B cell (primary cell): ENCODE results near the gene RAI1. TPM values are rescaled to one million over a fixed set of nuclear protein-coding genes. Genes with fewer than 3 reads are reported as not detected.

Source experiments
- ATAC-seq: fragments of 200-7000 bp; cut with Tn5 transposase; one replicate; pipeline ENCODE4 v1.10.0; 2021; ENCODE audit warnings: low read depth, mild to moderate bottlenecking, moderate number of reproducible peaks, moderate library complexity
- CTCF ChIA-PET: fragments of 350-600 bp; sonication (Branson Sonifier 250); formaldehyde crosslinking; loops from one replicate; lab custom pipeline; 2021; ENCODE audit warnings: antibody characterized with exemption, inconsistent platforms; lab: Charles Lee
- POLR2A ChIA-PET: fragments of 350-600 bp; sonication (Branson Sonifier 250); formaldehyde crosslinking; loops from one replicate; lab custom pipeline; 2021; ENCODE audit warnings: antibody characterized with exemption; lab: Charles Lee
- DNase-seq: peaks from one replicate; pipeline ENCODE4 v3.0.0; 2013
- H2AFZ ChIP-seq: 2 replicates; pipeline ENCODE4 v1.6.1; 2012; ENCODE audit warnings: mild to moderate bottlenecking, low read depth, low read length; ENCODE audit not compliant: insufficient read depth, poor library complexity, severe bottlenecking
- H3K27ac ChIP-seq, 2 donors: 1 replicate in 1 of 2; 2 replicates in 1 of 2; pipeline ENCODE4 v1.5.1; 2012 to 2013; ENCODE audit warnings: low read length in 2 of 2, mild to moderate bottlenecking in 2 of 2, moderate library complexity in 1 of 2
- H3K27me3 ChIP-seq, 4 experiments: fragments of 200-600 bp in 1 of 4; sonication (generic) in 1 of 4; replicated peaks in 1 of 4; 1 replicate in 2 of 4; 2 replicates in 2 of 4; pipeline versions ENCODE4 v1.6.1 to v1.7.0; 2013 to 2016; ENCODE audit warnings: low read length in 3 of 4, mild to moderate bottlenecking in 2 of 4, mixed read lengths in 1 of 4, moderate library complexity in 1 of 4; ENCODE audit not compliant: insufficient read depth in 4 of 4, control insufficient read depth in 3 of 4; ENCODE audit errors: control extremely low read depth in 1 of 4
- H3K36me3 ChIP-seq, 2 experiments: replicated peaks in 1 of 2; 1 replicate in 1 of 2; 2 replicates in 1 of 2; pipeline versions ENCODE4 v1.6.1 to v1.7.1; 2013; ENCODE audit warnings: low read length in 1 of 2; ENCODE audit not compliant: insufficient read depth in 2 of 2, control insufficient read depth in 1 of 2; ENCODE audit errors: control extremely low read depth in 1 of 2, extremely low read depth in 1 of 2
- H3K4me1 ChIP-seq, 2 donors: fragments of 200-600 bp in 1 of 2; sonication (generic) in 1 of 2; 1 replicate in 1 of 2; 2 replicates in 1 of 2; pipeline versions ENCODE4 v1.5.1 to v1.6.1; 2013 to 2017; ENCODE audit warnings: low read length in 2 of 2; ENCODE audit not compliant: control insufficient read depth in 2 of 2, insufficient read depth in 2 of 2
- H3K4me2 ChIP-seq: replicated peaks from 2 replicates; pipeline ENCODE3; 2012; ENCODE audit warnings: mild to moderate bottlenecking, low read depth, low read length; ENCODE audit not compliant: poor library complexity, severe bottlenecking
- H3K4me3 ChIP-seq, 5 experiments: fragments of 200-600 bp in 1 of 5; sonication (generic) in 1 of 5; 1 replicate in 3 of 5; 2 replicates in 2 of 5; pipeline versions ENCODE4 v1.5.1 to v1.7.0; 2011 to 2016; ENCODE audit warnings: low read length in 4 of 5, mild to moderate bottlenecking in 4 of 5, low read depth in 2 of 5, control low read depth in 1 of 5, moderate library complexity in 1 of 5; ENCODE audit not compliant: insufficient read depth in 1 of 5; ENCODE audit errors: control extremely low read depth in 1 of 5, extremely low read depth in 1 of 5
- H3K79me2 ChIP-seq: fragments of 200-600 bp; sonication (generic); one replicate; pipeline ENCODE4 v1.6.0; 2016; ENCODE audit warnings: low read length; ENCODE audit not compliant: control insufficient read depth, insufficient read depth
- H3K9ac ChIP-seq: fragments of 200-600 bp; sonication (generic); 2 replicates; pipeline ENCODE4 v1.6.1; 2017; ENCODE audit warnings: mild to moderate bottlenecking, low read length, moderate library complexity
- H3K9me3 ChIP-seq, 3 donors: one replicate each; pipeline versions ENCODE4 v1.6.1 to v1.7.1; 2013; ENCODE audit warnings: low read length in 2 of 3; ENCODE audit not compliant: control insufficient read depth in 2 of 3, insufficient read depth in 1 of 3; ENCODE audit errors: control extremely low read depth in 1 of 3
- H4K20me1 ChIP-seq: 2 replicates; pipeline ENCODE4 v1.6.0; 2012; ENCODE audit warnings: mild to moderate bottlenecking, low read length; ENCODE audit not compliant: insufficient read depth, control insufficient read depth, poor library complexity, severe bottlenecking
- H3K27ac Mint-ChIP-seq: one replicate; pipeline ENCODE4 v1.8.0; 2021; ENCODE audit warnings: mixed read lengths
- H3K27me3 Mint-ChIP-seq: one replicate; pipeline ENCODE4 v1.8.0; 2021; ENCODE audit warnings: mixed read lengths
- H3K4me1 Mint-ChIP-seq: one replicate; pipeline ENCODE4 v1.8.0; 2021; ENCODE audit warnings: mixed read lengths
- H3K4me3 Mint-ChIP-seq: one replicate; pipeline ENCODE4 v1.8.0; 2021; ENCODE audit warnings: mixed read lengths
- H3K9me3 Mint-ChIP-seq: one replicate; pipeline ENCODE4 v1.8.0; 2022; ENCODE audit warnings: mixed read lengths; ENCODE audit not compliant: insufficient read depth
- CTCF ChIP-seq: fragments of 200-600 bp; IDR thresholded peaks from one replicate; pipeline ENCODE4 v1.8.0; 2022; ENCODE audit warnings: antibody characterized with exemption, mild to moderate bottlenecking
- EZH2 ChIP-seq: IDR thresholded peaks from 2 replicates; pipeline ENCODE4 v1.6.1; 2012; ENCODE audit warnings: borderline replicate concordance, low read depth, mild to moderate bottlenecking, moderate library complexity, low read length; ENCODE audit not compliant: insufficient read depth, poor library complexity, severe bottlenecking
- WGBS: methylation state at CpG from one replicate; pipeline ENCODE4 v1.1.5; 2013; ENCODE audit warnings: missing lambda C conversion rate; ENCODE audit not compliant: insufficient coverage; 5-methylcytosine and 5-hydroxymethylcytosine counted together
- intact Hi-C: fragments of 100-400 bp; cut with micrococcal nuclease; formaldehyde crosslinking; loops from one replicate; pipeline ENCODE4 v1.10.0; 2022
- polyA plus RNA-seq: library from polyadenylated mRNA; depleted of rRNA; stranded (reverse); fragments of >200 nt; gene quantifications from 2 replicates; pipeline ENCODE4 v1.2.3, GENCODE V29; 2012
- total RNA-seq, 2 donors: library from RNA; stranded (reverse); fragments of 120-200 nt in 1 of 2; gene quantifications; 1 replicate in 1 of 2; 2 replicates in 1 of 2; pipeline versions ENCODE4 v1.2.3 to v1.2.4, GENCODE V29; 2013 to 2022

The RAI1 gene
- total and polyA plus RNA-seq, 2 donors (not counting 1 experiment from before 2014, with no cell fraction given): 4.7 to 34.0 TPM

- WGBS: 42% methylated on average over 4 of the region's 5 CpGs
- POLR2A ChIA-PET: interaction anchor here (1.3 kb wide), 1 partner anchor 8 kb away, joined by 4 read pairs; no protein-coding TSS in a partner anchor
- DNase-seq (no peak), ATAC-seq (peak; percentile 35)
- CTCF ChIA-PET: interaction anchor here (1.0 to 2.7 kb wide), 3 partner anchors 10 to 37 kb away, joined by 3 to 19 read pairs (median 6); no protein-coding TSS in a partner anchor
- H3K36me3 ChIP-seq: no peaks in the 10 kb centered on the region
- H2AFZ ChIP-seq: no peak overlapping the region
- no peak overlapping the region for H3K9ac ChIP-seq
- H4K20me1 ChIP-seq: no peaks in the 10 kb centered on the region
- H3K27me3 ChIP-seq: no peaks in the 10 kb centered on the region
- H3K4me2 ChIP-seq: peak overlapping the region; percentile 28
- Mint-ChIP-seq H3K4me3 (no peak overlapping the region), H3K27me3 (no peaks in the 10 kb centered on the region), H3K4me1 (peaks cover 33% of the 10 kb centered on the region), H3K27ac (peak overlapping the region; percentile 15), H3K9me3 (no peaks in the 10 kb centered on the region)
- no peaks in the 10 kb centered on the region for H3K79me2 ChIP-seq
- no peaks in the 10 kb centered on the region for H3K9me3 ChIP-seq
- H3K4me3 ChIP-seq: no peak overlapping the region
- H3K27ac ChIP-seq: peak overlapping the region; percentile 30 to 37
- TF ChIP-seq CTCF: no peak
- intact Hi-C loops: no loop called here
- H3K4me1 ChIP-seq: peaks cover 24 to 31% of the 10 kb centered on the region in 2 donors
Observed at GRCh38 chr17:17849147-17849820, 168.0 kb downstream of the RAI1 start.

- intact Hi-C loops: loop anchor here (1.0 kb wide), 1 partner anchor 27 kb away; no protein-coding TSS in a partner anchor
- DNase-seq: peak; percentile 72
Observed at GRCh38 chr17:17849845-17850373, 168.7 kb downstream of the RAI1 start.

More at GRCh38 chr17:17849845-17850373, 168.7 kb downstream of the RAI1 start:
- Histone ChIP-seq H3K9me3 (no peaks in the 10 kb centered on the region), H3K9ac (no peak overlapping the region), H3K27me3 (no peaks in the 10 kb centered on the region), H3K4me3 (no peak overlapping the region), H4K20me1 (no peaks in the 10 kb centered on the region), H3K79me2 (no peaks in the 10 kb centered on the region), H3K4me2 (peak overlapping the region; percentile 28), H3K36me3 (no peaks in the 10 kb centered on the region), H3K4me1 (peaks cover 24 to 31% of the 10 kb centered on the region in 2 donors), H2AFZ (no peak overlapping the region), H3K27ac (peak overlapping the region; percentile 30 to 37)
- ChIA-PET CTCF (interaction anchor here (1.0 to 2.7 kb wide), 3 partner anchors 11 to 38 kb away, joined by 3 to 19 read pairs (median 6); no protein-coding TSS in a partner anchor), POLR2A (interaction anchor here (0.7 to 1.3 kb wide), 3 partner anchors 9 to 93 kb away, joined by 3 to 4 read pairs (median 3); partner anchors contain the start of gene SREBF1)
- no peak for TF ChIP-seq EZH2
- TF ChIP-seq CTCF: peak; percentile 39
- no peak overlapping the region for H3K27ac Mint-ChIP-seq
- no peaks in the 10 kb centered on the region for H3K9me3 Mint-ChIP-seq
- 29% methylated on average over 1 of the region's 2 CpGs for WGBS
- no peaks in the 10 kb centered on the region for H3K27me3 Mint-ChIP-seq
- ATAC-seq: peak; percentile 88
- H3K4me3 Mint-ChIP-seq: no peak overlapping the region
- peaks cover 33% of the 10 kb centered on the region for H3K4me1 Mint-ChIP-seq
